ENCODE measurements around the gene KRT5.

Gene KRT5

DNA sequence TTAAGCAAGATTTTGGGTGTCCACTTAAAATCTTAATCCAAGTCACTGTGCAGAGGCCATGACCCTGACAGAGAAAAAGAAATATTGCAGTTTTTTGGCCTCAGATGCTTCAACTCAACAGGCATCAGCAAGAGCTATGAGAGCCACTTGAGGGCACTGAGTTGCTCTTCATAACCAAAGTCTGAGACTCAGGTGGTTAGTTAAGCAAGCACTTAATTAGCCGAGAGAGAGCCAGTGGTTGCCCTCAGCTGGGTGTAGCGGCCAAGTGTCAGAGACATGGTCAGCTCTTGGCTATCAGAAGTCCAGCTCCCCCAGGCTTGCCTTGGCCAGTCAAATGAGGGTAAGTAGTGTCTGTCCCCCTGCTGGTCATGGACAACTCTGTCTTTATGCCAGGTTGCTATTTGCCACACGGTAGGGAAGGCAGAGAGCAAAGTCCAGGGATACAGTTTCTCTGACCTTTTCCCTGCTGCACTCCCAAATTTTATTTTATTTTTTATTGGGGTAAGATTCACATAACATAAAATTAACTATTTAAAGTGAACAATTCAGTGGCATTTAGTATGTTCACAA is 41.8 kb upstream of the KRT5 start:
- no peak for TF ChIP-seq ISL1 (CRISPR knock-in tag; IDR thresholded peaks at IDR 0.05)
- no peak for TF ChIP-seq ZNF8 (CRISPR knock-in tag; IDR thresholded peaks at IDR 0.05)
- no peak for TF ChIP-seq PPARA (CRISPR knock-in tag; IDR thresholded peaks at IDR 0.05; ENCODE audit: borderline replicate concordance)
- no peak for TF ChIP-seq ARNTL (CRISPR knock-in tag; IDR thresholded peaks at IDR 0.05; ENCODE audit: borderline replicate concordance, low read depth)
- TF ChIP-seq ZC3H10 (CRISPR knock-in tag; IDR thresholded peaks at IDR 0.05), result no peak
- no peak for TF ChIP-seq ZFP3 (CRISPR knock-in tag; IDR thresholded peaks at IDR 0.05)
- TF ChIP-seq ZNF70 (CRISPR knock-in tag; IDR thresholded peaks at IDR 0.05), result no peak
- TF ChIP-seq, protein P1, sequence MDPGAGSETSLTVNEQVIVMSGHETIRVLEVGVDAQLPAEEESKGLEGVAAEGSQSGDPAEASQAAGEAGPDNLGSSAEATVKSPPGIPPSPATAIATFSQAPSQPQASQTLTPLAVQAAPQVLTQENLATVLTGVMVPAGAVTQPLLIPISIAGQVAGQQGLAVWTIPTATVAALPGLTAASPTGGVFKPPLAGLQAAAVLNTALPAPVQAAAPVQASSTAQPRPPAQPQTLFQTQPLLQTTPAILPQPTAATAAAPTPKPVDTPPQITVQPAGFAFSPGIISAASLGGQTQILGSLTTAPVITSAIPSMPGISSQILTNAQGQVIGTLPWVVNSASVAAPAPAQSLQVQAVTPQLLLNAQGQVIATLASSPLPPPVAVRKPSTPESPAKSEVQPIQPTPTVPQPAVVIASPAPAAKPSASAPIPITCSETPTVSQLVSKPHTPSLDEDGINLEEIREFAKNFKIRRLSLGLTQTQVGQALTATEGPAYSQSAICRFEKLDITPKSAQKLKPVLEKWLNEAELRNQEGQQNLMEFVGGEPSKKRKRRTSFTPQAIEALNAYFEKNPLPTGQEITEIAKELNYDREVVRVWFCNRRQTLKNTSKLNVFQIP (CRISPR knock-in tag; IDR thresholded peaks at IDR 0.05; ENCODE audit: borderline replicate concordance, low read depth), result no peak
- TF ChIP-seq SNAI2 (CRISPR knock-in tag; IDR thresholded peaks at IDR 0.05), result no peak
- ATAC-seq, result peak; percentile 39; the same call in 1 of the 3 replicates

DNA sequence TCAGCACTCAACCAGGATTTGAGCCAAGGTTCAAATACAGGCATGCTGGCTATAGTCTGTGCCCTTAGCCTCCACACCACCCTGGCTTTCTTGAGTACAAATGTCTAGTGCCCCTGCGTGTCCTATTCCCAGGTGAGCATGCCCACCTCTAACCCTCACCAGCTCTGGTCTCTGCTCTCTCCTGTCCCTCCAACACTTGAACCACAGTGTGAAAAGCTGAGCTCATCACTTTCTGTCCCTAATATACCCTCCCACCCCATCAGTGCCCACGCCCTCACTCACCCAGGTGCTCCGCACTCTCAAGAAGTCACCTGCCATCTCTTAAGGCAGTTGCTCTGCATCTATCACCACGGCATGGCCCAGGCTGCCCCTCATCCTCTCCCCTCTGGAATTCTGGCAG is 39.8 kb upstream of the KRT5 start:
- ATAC-seq, result no peak
- TF ChIP-seq BACH2 (CRISPR knock-in tag; IDR thresholded peaks at IDR 0.05; ENCODE audit: borderline replicate concordance) (no peak), ARNTL (CRISPR knock-in tag; IDR thresholded peaks at IDR 0.05; ENCODE audit: borderline replicate concordance, low read depth) (no peak), ZNF565 (CRISPR knock-in tag; conservative IDR thresholded peaks at IDR 0.05; ENCODE audit: low read depth) (no peak), OSR1 (CRISPR knock-in tag; IDR thresholded peaks at IDR 0.05) (no peak), TCF4 (CRISPR knock-in tag; IDR thresholded peaks at IDR 0.05; ENCODE audit: borderline replicate concordance) (no peak), CSDC2 (CRISPR knock-in tag; IDR thresholded peaks at IDR 0.05) (no peak), ZFP3 (CRISPR knock-in tag; IDR thresholded peaks at IDR 0.05) (no peak)
- TF ChIP-seq, protein P2, sequence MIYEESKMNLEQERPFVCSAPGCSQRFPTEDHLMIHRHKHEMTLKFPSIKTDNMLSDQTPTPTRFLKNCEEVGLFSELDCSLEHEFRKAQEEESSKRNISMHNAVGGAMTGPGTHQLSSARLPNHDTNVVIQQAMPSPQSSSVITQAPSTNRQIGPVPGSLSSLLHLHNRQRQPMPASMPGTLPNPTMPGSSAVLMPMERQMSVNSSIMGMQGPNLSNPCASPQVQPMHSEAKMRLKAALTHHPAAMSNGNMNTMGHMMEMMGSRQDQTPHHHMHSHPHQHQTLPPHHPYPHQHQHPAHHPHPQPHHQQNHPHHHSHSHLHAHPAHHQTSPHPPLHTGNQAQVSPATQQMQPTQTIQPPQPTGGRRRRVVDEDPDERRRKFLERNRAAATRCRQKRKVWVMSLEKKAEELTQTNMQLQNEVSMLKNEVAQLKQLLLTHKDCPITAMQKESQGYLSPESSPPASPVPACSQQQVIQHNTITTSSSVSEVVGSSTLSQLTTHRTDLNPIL (CRISPR knock-in tag; IDR thresholded peaks at IDR 0.05; ENCODE audit: low read depth), result no peak
- TF ChIP-seq, protein P3, sequence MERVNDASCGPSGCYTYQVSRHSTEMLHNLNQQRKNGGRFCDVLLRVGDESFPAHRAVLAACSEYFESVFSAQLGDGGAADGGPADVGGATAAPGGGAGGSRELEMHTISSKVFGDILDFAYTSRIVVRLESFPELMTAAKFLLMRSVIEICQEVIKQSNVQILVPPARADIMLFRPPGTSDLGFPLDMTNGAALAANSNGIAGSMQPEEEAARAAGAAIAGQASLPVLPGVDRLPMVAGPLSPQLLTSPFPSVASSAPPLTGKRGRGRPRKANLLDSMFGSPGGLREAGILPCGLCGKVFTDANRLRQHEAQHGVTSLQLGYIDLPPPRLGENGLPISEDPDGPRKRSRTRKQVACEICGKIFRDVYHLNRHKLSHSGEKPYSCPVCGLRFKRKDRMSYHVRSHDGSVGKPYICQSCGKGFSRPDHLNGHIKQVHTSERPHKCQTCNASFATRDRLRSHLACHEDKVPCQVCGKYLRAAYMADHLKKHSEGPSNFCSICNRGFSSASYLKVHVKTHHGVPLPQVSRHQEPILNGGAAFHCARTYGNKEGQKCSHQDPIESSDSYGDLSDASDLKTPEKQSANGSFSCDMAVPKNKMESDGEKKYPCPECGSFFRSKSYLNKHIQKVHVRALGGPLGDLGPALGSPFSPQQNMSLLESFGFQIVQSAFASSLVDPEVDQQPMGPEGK (CRISPR knock-in tag; IDR thresholded peaks at IDR 0.05; ENCODE audit: borderline replicate concordance), result no peak
- TF ChIP-seq, protein P4, sequence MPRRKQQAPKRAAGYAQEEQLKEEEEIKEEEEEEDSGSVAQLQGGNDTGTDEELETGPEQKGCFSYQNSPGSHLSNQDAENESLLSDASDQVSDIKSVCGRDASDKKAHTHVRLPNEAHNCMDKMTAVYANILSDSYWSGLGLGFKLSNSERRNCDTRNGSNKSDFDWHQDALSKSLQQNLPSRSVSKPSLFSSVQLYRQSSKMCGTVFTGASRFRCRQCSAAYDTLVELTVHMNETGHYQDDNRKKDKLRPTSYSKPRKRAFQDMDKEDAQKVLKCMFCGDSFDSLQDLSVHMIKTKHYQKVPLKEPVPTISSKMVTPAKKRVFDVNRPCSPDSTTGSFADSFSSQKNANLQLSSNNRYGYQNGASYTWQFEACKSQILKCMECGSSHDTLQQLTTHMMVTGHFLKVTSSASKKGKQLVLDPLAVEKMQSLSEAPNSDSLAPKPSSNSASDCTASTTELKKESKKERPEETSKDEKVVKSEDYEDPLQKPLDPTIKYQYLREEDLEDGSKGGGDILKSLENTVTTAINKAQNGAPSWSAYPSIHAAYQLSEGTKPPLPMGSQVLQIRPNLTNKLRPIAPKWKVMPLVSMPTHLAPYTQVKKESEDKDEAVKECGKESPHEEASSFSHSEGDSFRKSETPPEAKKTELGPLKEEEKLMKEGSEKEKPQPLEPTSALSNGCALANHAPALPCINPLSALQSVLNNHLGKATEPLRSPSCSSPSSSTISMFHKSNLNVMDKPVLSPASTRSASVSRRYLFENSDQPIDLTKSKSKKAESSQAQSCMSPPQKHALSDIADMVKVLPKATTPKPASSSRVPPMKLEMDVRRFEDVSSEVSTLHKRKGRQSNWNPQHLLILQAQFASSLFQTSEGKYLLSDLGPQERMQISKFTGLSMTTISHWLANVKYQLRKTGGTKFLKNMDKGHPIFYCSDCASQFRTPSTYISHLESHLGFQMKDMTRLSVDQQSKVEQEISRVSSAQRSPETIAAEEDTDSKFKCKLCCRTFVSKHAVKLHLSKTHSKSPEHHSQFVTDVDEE (CRISPR knock-in tag; IDR thresholded peaks at IDR 0.05), result no peak
- TF ChIP-seq, protein P5, sequence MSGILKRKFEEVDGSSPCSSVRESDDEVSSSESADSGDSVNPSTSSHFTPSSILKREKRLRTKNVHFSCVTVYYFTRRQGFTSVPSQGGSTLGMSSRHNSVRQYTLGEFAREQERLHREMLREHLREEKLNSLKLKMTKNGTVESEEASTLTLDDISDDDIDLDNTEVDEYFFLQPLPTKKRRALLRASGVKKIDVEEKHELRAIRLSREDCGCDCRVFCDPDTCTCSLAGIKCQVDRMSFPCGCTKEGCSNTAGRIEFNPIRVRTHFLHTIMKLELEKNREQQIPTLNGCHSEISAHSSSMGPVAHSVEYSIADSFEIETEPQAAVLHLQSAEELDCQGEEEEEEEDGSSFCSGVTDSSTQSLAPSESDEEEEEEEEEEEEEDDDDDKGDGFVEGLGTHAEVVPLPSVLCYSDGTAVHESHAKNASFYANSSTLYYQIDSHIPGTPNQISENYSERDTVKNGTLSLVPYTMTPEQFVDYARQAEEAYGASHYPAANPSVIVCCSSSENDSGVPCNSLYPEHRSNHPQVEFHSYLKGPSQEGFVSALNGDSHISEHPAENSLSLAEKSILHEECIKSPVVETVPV (CRISPR knock-in tag; IDR thresholded peaks at IDR 0.05), result no peak

DNA sequence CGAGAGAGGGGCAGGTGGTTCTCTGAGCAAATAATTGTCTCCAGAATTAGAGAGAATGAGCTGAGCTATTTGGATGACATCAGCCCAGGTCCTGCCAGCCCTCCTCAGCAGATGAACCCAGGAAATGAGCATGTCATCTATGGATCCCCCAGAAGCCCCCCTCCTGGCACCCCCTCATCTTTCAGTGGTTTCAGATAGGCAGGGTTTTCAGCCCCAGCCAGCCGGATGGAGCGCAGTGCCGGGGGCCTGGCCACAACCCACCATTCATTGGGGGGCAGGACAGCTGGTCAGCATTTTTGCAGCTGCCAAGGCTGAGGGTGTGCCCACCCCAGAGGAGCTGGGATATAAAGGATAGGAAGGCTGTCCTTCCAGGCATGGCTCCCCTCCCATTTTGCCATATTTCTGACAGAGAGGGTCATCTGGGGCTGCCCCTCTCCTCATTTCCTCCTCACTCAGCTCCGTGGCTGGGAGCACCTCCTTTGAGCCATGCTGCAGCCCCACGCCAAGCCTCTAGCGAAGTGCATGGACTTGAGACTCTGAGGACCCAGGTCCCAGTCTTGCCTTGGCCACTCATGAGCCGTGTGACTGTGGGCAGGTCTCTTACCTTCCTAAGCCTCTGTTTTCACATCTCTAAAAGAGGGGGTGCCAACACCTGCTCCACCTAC is 38.7 kb upstream of the KRT5 start:
- ATAC-seq, result no peak
- TF ChIP-seq TCF4 (CRISPR knock-in tag; IDR thresholded peaks at IDR 0.05; ENCODE audit: borderline replicate concordance) (no peak), ZFP30 (CRISPR knock-in tag; IDR thresholded peaks at IDR 0.05) (no peak)

All from SK-N-SH treated with all-trans-retinoic acid at 6 μM for 48 hours (cell line).